Measurements from ENCODE around the gene SCN11A. TPM values are rescaled to one million over a fixed set of nuclear protein-coding genes. Genes with fewer than 3 reads are reported as not detected.

SCN11A gene
- total and polyA plus RNA-seq, 2 of the 13 experiments (the other 11 are each of a cell fraction or from before 2014, with no cell fraction given), result 0.02 to 0.11 TPM

GRCh38 chr3:39051649-39052561 is at the start of gene SCN11A, which contains the start of gene WDR48 (continued):
- TF ChIP-seq ZBTB46 (CRISPR knock-in tag; IDR thresholded peaks at IDR 0.05; ENCODE audit: borderline replicate concordance) (no peak), ZNF501 (CRISPR knock-in tag; IDR thresholded peaks at IDR 0.05) (peak; percentile 95), FOXP4 (CRISPR knock-in tag; IDR thresholded peaks at IDR 0.05) (peak; percentile 84), SOX5 (CRISPR knock-in tag; IDR thresholded peaks at IDR 0.05; ENCODE audit: borderline replicate concordance) (0 out of 2 replicates have a peak, but pooled peaks have one; percentile 8), DNMT3B (CRISPR knock-in tag; conservative IDR thresholded peaks at IDR 0.05) (0 out of 2 replicates have a peak, but pooled peaks have one; percentile 24), ZNF3 (CRISPR knock-in tag; IDR thresholded peaks at IDR 0.05) (no peak), HOXA3 (CRISPR knock-in tag; IDR thresholded peaks at IDR 0.05) (peak; percentile 97), SOX6 (IDR thresholded peaks at IDR 0.05) (no peak), SOX6 (CRISPR knock-in tag; IDR thresholded peaks at IDR 0.05) (peak; percentile 28; the same call in 1 of the 2 replicates), ZBTB21 (CRISPR knock-in tag; IDR thresholded peaks at IDR 0.05) (no peak), ZNF557 (CRISPR knock-in tag; IDR thresholded peaks at IDR 0.05) (no peak), KDM1A (CRISPR knock-in tag; IDR thresholded peaks at IDR 0.05) (peak; percentile 62; the same call in 1 of the 2 replicates), ETV5 (CRISPR knock-in tag; IDR thresholded peaks at IDR 0.05; ENCODE audit: borderline replicate concordance) (peak; percentile 93), XRCC5 (optimal IDR thresholded peaks at IDR 0.05; ENCODE audit: low read length) (peak; percentile 69), PRDM10 (CRISPR knock-in tag; IDR thresholded peaks at IDR 0.05; ENCODE audit: low read depth) (no peak), RAD21 (CRISPR knock-in tag; IDR thresholded peaks at IDR 0.05) (no peak), ZNF224 (CRISPR knock-in tag; IDR thresholded peaks at IDR 0.05) (no peak), YEATS4 (CRISPR knock-in tag; IDR thresholded peaks at IDR 0.05; ENCODE audit: borderline replicate concordance) (peak; percentile 93), PCBP1 (IDR thresholded peaks at IDR 0.05; ENCODE audit: borderline replicate concordance, low read depth, low read length) (no peak), ZNF430 (CRISPR knock-in tag; IDR thresholded peaks at IDR 0.05) (peak; percentile 42; the same call in 1 of the 2 replicates), KLF9 (CRISPR knock-in tag; IDR thresholded peaks at IDR 0.05; ENCODE audit: low read depth) (no peak), MAX (IDR thresholded peaks at IDR 0.05) (peak; percentile 72), ZNF101 (CRISPR knock-in tag; IDR thresholded peaks at IDR 0.05; ENCODE audit: borderline replicate concordance, low read depth) (no peak), JUNB (CRISPR knock-in tag; IDR thresholded peaks at IDR 0.05; ENCODE audit: borderline replicate concordance) (no peak)
